ENCODE measurements around the gene GPX3. TPM values are rescaled to one million over a fixed set of nuclear protein-coding genes. Genes with fewer than 3 reads are reported as not detected.

The GPX3 gene
- total RNA-seq, 1 experiment from 2014 or later: 20.4 TPM

DNA sequence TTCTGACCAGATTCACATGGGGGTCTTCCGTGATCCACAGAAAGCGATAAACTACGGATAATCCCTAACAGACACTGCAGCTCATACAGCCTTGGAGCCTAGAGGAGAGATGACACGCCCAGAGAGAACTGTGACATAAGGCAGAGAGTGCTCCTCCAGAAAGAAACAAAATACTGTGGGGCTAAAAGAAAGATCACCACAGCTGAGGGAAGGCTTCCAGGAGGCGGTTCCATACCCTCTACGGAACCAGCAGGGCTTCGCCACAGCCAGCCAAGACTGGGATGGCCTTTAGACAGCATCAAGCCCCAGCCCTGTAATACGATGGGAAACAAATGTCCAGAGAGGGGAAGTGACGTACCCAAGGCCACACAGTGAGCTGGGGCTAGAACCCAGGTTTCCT, 19.3 kb downstream of the GPX3 start:
- Mint-ChIP-seq H3K27me3 (ENCODE audit: low read depth) (no peaks in the 10 kb centered on the region), H3K9me3 (no peaks in the 10 kb centered on the region), H3K27ac (no peak overlapping the region), H3K4me1 (no peaks in the 10 kb centered on the region), H3K36me3 (ENCODE audit: insufficient read depth in 1 of 3, low read depth in 3 of 3) (peaks cover 3 to 39% (median 26%) of the 10 kb centered on the region in 3 experiments; a peak in 5 of 7 replicates), H3K4me3 (no peak overlapping the region)
- H2AK5ac ChIP-seq (ENCODE audit: insufficient read length, low read length): no peak overlapping the region
- H3K4me2 ChIP-seq (ENCODE audit: insufficient read depth, insufficient read length, low read length): no peak overlapping the region
- H2BK120ac ChIP-seq (ENCODE audit: low read depth, low read length, poor library complexity, severe bottlenecking): no peak overlapping the region
- no peak overlapping the region for H3K56ac ChIP-seq (ENCODE audit: insufficient read length, low read depth, low read length)
- no peak overlapping the region for H3K23ac ChIP-seq (ENCODE audit: insufficient read length, low read depth, low read length)
- H3T11ph ChIP-seq (ENCODE audit: low read length): no peak overlapping the region
- no peak overlapping the region for H4K5ac ChIP-seq (ENCODE audit: insufficient read length, low read depth, low read length)
- no peak for TF ChIP-seq CTCF (conservative IDR thresholded peaks at IDR 0.05)
- H3K9ac ChIP-seq (ENCODE audit: extremely low read depth, insufficient read length, low read length): no peak overlapping the region
- H3K18ac ChIP-seq (ENCODE audit: insufficient read length, low read depth, low read length): no peak overlapping the region
- no peaks in the 10 kb centered on the region for H3K27me3 ChIP-seq (ENCODE audit: insufficient read depth, low read length)
- no peak overlapping the region for H2BK20ac ChIP-seq (ENCODE audit: low read depth, low read length, poor library complexity, severe bottlenecking)
- no peak overlapping the region for H2BK12ac ChIP-seq (ENCODE audit: insufficient read length, low read depth, low read length)
- H2AFZ ChIP-seq (ENCODE audit: low read length): no peak overlapping the region
- H3K79me2 ChIP-seq (ENCODE audit: insufficient read depth, low read length): no peaks in the 10 kb centered on the region
- DNase-seq: no peak
- H3K9me3 ChIP-seq (ENCODE audit: control insufficient read depth, low read depth, low read length): no peaks in the 10 kb centered on the region
- H2BK5ac ChIP-seq (ENCODE audit: insufficient read length, low read length): no peak overlapping the region
- no peaks in the 10 kb centered on the region for H3K23me2 ChIP-seq (ENCODE audit: insufficient read length, low read depth, low read length, poor library complexity, severe bottlenecking)
- no peaks in the 10 kb centered on the region for H3K79me1 ChIP-seq (ENCODE audit: insufficient read depth, low read depth, low read length, poor library complexity, severe bottlenecking)
- H4K20me1 ChIP-seq (ENCODE audit: control insufficient read depth, insufficient read depth, insufficient read length): no peaks in the 10 kb centered on the region
- no peak overlapping the region for H3K14ac ChIP-seq (ENCODE audit: insufficient read depth, low read length)
- no CpG with 5 or more reads among the region's 9 CpGs for WGBS (ENCODE audit: extremely low coverage, insufficient read length, low lambda C conversion rate)
- no peak overlapping the region for H4K8ac ChIP-seq (replicated peaks; ENCODE audit: insufficient read length, low read depth, low read length)
- H2BK15ac ChIP-seq (ENCODE audit: low read depth, low read length): no peak overlapping the region
- no peak overlapping the region for H4K91ac ChIP-seq (ENCODE audit: insufficient read length, low read depth, low read length)
- no peaks in the 10 kb centered on the region; the same call in 1 of the 2 replicates for H3K4me1 ChIP-seq (ENCODE audit: insufficient read depth, low read length)
- H3K27ac ChIP-seq (ENCODE audit: insufficient read length, low read depth, low read length): no peak overlapping the region
- no peak overlapping the region for H3K4ac ChIP-seq (ENCODE audit: low read depth, low read length)

Data from H9 (cell line).